ENCODE data around the gene PROSER3. TPM values are rescaled to one million over a fixed set of nuclear protein-coding genes. Genes with fewer than 3 reads are reported as not detected.
A peak's percentile ranks its signal among the peaks of the same experiment; 100 is the strongest.

The PROSER3 gene
- total and polyA plus RNA-seq, 2 of the 13 experiments (the other 11 are each of a cell fraction or from before 2014, with no cell fraction given), result 5.1 to 5.7 TPM

DNA sequence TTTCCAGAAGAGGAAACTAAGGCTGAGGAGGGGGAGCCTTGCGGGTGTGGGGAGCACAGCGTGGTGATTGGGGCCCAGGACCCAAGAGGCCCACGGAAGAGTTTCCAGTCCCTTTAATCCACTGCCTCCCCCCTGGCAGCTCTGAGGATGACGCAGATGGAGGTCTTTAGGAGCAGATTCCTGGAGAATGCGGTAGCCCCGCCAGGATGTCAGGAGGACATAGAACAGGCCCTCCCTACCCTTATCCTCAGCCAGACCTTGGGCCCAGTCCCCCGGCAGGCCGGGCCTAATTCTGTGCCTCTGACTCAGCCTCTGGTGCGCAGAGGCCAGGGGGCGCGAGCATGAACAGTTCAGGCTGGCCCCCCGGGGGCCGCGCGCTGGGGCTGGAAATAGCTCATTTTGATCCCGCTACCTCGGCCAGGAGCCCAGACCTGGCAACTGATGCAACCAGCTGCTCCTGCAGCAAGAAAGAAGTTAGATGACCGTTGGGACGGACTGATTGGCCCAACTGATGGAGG lies 686 bp upstream of the PROSER3 start (continued):
- no peak for TF ChIP-seq EP300 (IDR thresholded peaks at IDR 0.05; ENCODE audit: low read depth in 2 of 2, low read length in 2 of 2)
- no peak for TF ChIP-seq EP300 (CRISPR knock-in tag; IDR thresholded peaks at IDR 0.05; ENCODE audit: borderline replicate concordance)
- TF ChIP-seq, protein P1, sequence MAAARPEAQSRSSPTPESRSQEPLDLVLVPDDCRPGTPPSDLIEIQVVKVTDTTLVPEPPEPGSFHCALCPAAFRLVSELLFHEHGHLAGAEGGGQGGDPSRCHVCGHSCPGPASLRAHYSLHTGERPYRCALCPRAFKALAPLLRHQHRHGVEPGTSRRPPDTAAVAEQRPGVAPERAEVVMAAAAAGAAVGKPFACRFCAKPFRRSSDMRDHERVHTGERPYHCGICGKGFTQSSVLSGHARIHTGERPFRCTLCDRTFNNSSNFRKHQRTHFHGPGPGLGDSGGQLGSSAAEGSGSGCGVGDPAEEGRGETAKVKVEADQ (CRISPR knock-in tag; IDR thresholded peaks at IDR 0.05; ENCODE audit: borderline replicate concordance), result no peak
- no peak for TF ChIP-seq IRF2 (CRISPR knock-in tag; IDR thresholded peaks at IDR 0.05)
- peak; percentile 58 for TF ChIP-seq CEBPG (CRISPR knock-in tag; IDR thresholded peaks at IDR 0.05)
- TF ChIP-seq ZFY (CRISPR knock-in tag; IDR thresholded peaks at IDR 0.05), result no peak
- TF ChIP-seq ZNF33A (CRISPR knock-in tag; IDR thresholded peaks at IDR 0.05; ENCODE audit: borderline replicate concordance), result no peak
- TF ChIP-seq TMF1 (CRISPR knock-in tag; IDR thresholded peaks at IDR 0.05; ENCODE audit: low read depth), result no peak
- no peak for TF ChIP-seq ZIK1 (CRISPR knock-in tag; IDR thresholded peaks at IDR 0.05; ENCODE audit: borderline replicate concordance, low read depth)
- TF ChIP-seq MAFK (conservative IDR thresholded peaks at IDR 0.05 in 1 of 2, IDR thresholded peaks at IDR 0.05 in 1 of 2; ENCODE audit: low read length in 2 of 2), result no peak
- no peak for TF ChIP-seq ZBTB3 (CRISPR knock-in tag; IDR thresholded peaks at IDR 0.05; ENCODE audit: borderline replicate concordance, low read depth)
- TF ChIP-seq MTA3 (CRISPR knock-in tag; IDR thresholded peaks at IDR 0.05), result no peak
- TF ChIP-seq, protein P2, sequence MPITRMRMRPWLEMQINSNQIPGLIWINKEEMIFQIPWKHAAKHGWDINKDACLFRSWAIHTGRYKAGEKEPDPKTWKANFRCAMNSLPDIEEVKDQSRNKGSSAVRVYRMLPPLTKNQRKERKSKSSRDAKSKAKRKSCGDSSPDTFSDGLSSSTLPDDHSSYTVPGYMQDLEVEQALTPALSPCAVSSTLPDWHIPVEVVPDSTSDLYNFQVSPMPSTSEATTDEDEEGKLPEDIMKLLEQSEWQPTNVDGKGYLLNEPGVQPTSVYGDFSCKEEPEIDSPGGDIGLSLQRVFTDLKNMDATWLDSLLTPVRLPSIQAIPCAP (CRISPR knock-in tag; IDR thresholded peaks at IDR 0.05; ENCODE audit: low read depth), result no peak
- TF ChIP-seq, protein P3, sequence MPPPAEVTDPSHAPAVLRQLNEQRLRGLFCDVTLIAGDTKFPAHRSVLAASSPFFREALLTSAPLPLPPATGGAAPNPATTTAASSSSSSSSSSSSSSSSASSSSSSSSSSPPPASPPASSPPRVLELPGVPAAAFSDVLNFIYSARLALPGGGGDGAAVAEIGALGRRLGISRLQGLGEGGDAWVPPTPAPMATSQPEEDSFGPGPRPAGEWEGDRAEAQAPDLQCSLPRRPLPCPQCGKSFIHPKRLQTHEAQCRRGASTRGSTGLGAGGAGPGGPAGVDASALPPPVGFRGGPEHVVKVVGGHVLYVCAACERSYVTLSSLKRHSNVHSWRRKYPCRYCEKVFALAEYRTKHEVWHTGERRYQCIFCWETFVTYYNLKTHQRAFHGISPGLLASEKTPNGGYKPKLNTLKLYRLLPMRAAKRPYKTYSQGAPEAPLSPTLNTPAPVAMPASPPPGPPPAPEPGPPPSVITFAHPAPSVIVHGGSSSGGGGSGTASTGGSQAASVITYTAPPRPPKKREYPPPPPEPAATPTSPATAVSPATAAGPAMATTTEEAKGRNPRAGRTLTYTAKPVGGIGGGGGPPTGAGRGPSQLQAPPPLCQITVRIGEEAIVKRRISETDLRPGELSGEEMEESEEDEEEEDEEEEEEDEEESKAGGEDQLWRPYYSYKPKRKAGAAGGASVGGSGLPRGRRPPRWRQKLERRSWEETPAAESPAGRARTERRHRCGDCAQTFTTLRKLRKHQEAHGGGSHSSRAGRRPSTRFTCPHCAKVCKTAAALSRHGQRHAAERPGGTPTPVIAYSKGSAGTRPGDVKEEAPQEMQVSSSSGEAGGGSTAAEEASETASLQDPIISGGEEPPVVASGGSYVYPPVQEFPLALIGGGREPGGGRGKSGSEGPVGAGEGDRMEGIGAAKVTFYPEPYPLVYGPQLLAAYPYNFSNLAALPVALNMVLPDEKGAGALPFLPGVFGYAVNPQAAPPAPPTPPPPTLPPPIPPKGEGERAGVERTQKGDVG (CRISPR knock-in tag; IDR thresholded peaks at IDR 0.05; ENCODE audit: borderline replicate concordance), result 0 out of 2 replicates have a peak, but pooled peaks have one; percentile 3
- TF ChIP-seq MLLT10 (CRISPR knock-in tag; IDR thresholded peaks at IDR 0.05), result no peak
- TF ChIP-seq, protein P4, sequence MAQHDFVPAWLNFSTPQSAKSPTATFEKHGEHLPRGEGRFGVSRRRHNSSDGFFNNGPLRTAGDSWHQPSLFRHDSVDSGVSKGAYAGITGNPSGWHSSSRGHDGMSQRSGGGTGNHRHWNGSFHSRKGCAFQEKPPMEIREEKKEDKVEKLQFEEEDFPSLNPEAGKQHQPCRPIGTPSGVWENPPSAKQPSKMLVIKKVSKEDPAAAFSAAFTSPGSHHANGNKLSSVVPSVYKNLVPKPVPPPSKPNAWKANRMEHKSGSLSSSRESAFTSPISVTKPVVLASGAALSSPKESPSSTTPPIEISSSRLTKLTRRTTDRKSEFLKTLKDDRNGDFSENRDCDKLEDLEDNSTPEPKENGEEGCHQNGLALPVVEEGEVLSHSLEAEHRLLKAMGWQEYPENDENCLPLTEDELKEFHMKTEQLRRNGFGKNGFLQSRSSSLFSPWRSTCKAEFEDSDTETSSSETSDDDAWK (CRISPR knock-in tag; IDR thresholded peaks at IDR 0.05), result no peak
- no peak for TF ChIP-seq FOXJ3 (CRISPR knock-in tag; IDR thresholded peaks at IDR 0.05; ENCODE audit: borderline replicate concordance)
- TF ChIP-seq, protein P5, sequence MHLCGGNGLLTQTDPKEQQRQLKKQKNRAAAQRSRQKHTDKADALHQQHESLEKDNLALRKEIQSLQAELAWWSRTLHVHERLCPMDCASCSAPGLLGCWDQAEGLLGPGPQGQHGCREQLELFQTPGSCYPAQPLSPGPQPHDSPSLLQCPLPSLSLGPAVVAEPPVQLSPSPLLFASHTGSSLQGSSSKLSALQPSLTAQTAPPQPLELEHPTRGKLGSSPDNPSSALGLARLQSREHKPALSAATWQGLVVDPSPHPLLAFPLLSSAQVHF (CRISPR knock-in tag; IDR thresholded peaks at IDR 0.05), result no peak
- TF ChIP-seq REPIN1 (CRISPR knock-in tag; IDR thresholded peaks at IDR 0.05; ENCODE audit: borderline replicate concordance, low read depth), result no peak
- TF ChIP-seq NR2F2 (IDR thresholded peaks at IDR 0.05; ENCODE audit: borderline replicate concordance, low read depth), result 0 out of 2 replicates have a peak, but pooled peaks have one; percentile 18
- TF ChIP-seq KDM3A (CRISPR knock-in tag; IDR thresholded peaks at IDR 0.05; ENCODE audit: low read depth), result no peak
- TF ChIP-seq FOSL2 (CRISPR knock-in tag; IDR thresholded peaks at IDR 0.05), result peak; percentile 29; the same call in 1 of the 2 replicates

Measured in HepG2 (cell line).